ENCODE data around the gene NFYC. TPM values are rescaled to one million over a fixed set of nuclear protein-coding genes. Genes with fewer than 3 reads are reported as not detected.

Gene NFYC
- total RNA-seq, 2 experiments from 2014 or later, result 53.6 to 85.4 TPM

DNA sequence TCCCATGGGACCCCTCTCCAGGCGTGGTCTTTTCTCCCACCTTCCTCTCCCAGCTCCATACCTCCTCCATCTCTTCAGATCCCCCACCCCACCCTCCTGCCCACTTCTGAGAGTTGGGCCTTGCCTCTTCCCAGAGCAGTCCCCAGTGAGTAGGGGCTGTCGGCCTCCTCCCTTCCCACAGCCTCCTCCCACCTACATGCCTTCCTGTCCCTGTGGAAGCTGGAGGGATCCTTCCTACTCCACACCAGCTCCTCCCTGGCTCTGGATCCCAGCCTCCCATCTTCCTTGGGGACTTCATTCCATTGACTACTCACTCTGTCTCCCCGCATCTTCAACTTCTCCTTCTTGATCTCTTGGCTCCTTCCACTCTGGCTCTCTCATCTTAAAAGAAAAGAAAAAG, 116.9 kb downstream of the NFYC start:
- Mint-ChIP-seq H3K27ac (peak overlapping the region; percentile 80), H3K4me1 (peaks cover 19% of the 10 kb centered on the region), H3K27me3 (no peaks in the 10 kb centered on the region), H3K9me3 (ENCODE audit: low read depth) (no peaks in the 10 kb centered on the region), H3K36me3 (ENCODE audit: low read depth) (no peaks in the 10 kb centered on the region), H3K4me3 (no peak overlapping the region)
- no peak for DNase-seq
- CTCF ChIA-PET, result interaction anchor here (0.7 kb wide), 1 partner anchor 229 kb away, joined by 4 read pairs; no protein-coding TSS in a partner anchor
- POLR2A ChIA-PET, result interaction anchor here (0.6 kb wide), 1 partner anchor 51 kb away, joined by 3 read pairs; no protein-coding TSS in a partner anchor
- intact Hi-C loops (cut with DNase I, micrococcal nuclease), result no loop called here
- ATAC-seq, result no peak

DNA sequence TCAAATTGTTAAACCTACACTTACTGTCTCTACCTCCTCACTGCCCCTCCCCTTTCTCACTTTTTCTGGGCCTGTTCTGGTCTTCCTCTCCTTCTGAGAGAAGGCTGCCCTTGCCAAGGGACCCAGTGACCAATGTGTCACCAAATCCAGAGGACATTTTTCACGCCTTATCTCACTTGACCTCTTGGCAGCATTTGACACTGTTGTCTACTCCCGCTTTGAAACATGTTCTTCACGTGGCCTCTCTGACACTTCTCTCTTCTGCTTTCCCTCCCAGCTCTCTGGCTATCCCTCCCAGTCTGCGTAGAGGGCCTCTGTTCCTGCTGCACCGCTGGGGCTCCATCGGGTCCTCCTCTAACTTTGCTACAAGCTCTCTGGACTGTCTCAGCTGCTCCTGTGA, 117.4 kb downstream of the NFYC start:
- no peak for DNase-seq
- Mint-ChIP-seq H3K36me3 (ENCODE audit: low read depth) (no peaks in the 10 kb centered on the region), H3K4me3 (no peak overlapping the region), H3K9me3 (ENCODE audit: low read depth) (no peaks in the 10 kb centered on the region), H3K27ac (peak overlapping the region; percentile 80), H3K4me1 (peaks cover 19% of the 10 kb centered on the region), H3K27me3 (no peaks in the 10 kb centered on the region)
- ChIA-PET POLR2A (interaction anchor here (0.6 kb wide), 1 partner anchor 50 kb away, joined by 3 read pairs; no protein-coding TSS in a partner anchor), CTCF (interaction anchor here (0.9 to 1.0 kb wide), 2 partner anchors 27 to 144 kb away, joined by 3 to 5 read pairs; no protein-coding TSS in a partner anchor)
- intact Hi-C loops (cut with DNase I, micrococcal nuclease), result no loop called here
- no peak for ATAC-seq

DNA sequence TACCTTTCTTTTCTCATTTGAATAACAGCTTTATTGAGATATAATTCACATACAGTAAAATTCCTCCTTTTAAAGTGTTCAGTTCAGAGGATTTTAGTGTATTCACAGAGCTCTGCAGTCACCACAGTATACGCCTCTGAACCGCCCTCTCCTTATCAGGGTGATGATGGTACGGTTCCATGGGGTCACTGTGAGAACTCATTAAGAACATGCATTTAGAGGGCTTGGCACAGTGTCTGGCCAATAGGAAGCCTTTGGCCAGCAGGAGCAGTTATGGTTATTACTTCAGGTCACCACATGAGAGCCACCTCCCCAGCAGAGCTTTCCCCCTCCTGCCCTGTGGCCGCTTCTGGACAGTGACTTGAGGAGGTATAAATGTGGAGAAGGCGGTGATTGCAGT, 119.4 kb downstream of the NFYC start:
- H3K27ac Mint-ChIP-seq, result no peak overlapping the region

DNA sequence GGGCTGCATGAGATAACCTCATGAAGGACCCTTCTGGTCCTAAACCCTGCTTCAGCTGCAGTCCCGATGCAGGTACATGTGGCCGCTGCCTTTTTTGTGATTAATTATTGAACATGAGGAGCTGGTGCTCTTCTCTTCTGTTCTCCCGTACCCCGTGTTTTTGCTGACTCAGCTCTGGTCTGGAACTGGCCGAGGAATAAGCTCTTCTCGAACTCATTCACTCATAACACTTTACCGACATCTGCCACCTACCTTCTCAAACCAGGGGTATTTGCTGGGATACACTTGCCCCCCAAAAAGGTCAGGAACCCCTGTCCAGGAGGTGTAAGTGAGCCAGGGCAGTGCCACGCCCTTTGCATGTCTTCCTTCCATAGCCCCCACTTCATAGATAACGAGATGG, 123.9 kb downstream of the NFYC start:
- Mint-ChIP-seq H3K4me1 (peaks cover 18% of the 10 kb centered on the region), H3K27me3 (no peaks in the 10 kb centered on the region), H3K36me3 (ENCODE audit: low read depth) (no peaks in the 10 kb centered on the region), H3K4me3 (no peak overlapping the region), H3K27ac (no peak overlapping the region), H3K9me3 (ENCODE audit: low read depth) (no peaks in the 10 kb centered on the region)
- CTCF ChIA-PET, result interaction anchor here (0.7 to 1.8 kb wide), 3 partner anchors 18 to 144 kb away, joined by 3 to 6 read pairs (median 4); no protein-coding TSS in a partner anchor
- intact Hi-C loops (cut with DNase I, micrococcal nuclease), result no loop called here
- POLR2A ChIA-PET, result no interaction called here
- ATAC-seq, result no peak
- DNase-seq, result no peak

More for the DNA sequence above, 119.4 kb downstream of the NFYC start:
- DNase-seq (no peak), ATAC-seq (no peak)
- H3K9me3 Mint-ChIP-seq (ENCODE audit: low read depth), result no peaks in the 10 kb centered on the region
- H3K4me1 Mint-ChIP-seq, result peaks cover 19% of the 10 kb centered on the region
- no peak overlapping the region for H3K4me3 Mint-ChIP-seq
- CTCF ChIA-PET, result interaction anchor here (0.6 to 1.2 kb wide), 2 partner anchors 38 to 142 kb away, joined by 4 read pairs; no protein-coding TSS in a partner anchor
- no peaks in the 10 kb centered on the region for H3K27me3 Mint-ChIP-seq
- intact Hi-C loops (cut with DNase I, micrococcal nuclease), result no loop called here
- POLR2A ChIA-PET, result no interaction called here
- H3K36me3 Mint-ChIP-seq (ENCODE audit: low read depth), result no peaks in the 10 kb centered on the region

DNA sequence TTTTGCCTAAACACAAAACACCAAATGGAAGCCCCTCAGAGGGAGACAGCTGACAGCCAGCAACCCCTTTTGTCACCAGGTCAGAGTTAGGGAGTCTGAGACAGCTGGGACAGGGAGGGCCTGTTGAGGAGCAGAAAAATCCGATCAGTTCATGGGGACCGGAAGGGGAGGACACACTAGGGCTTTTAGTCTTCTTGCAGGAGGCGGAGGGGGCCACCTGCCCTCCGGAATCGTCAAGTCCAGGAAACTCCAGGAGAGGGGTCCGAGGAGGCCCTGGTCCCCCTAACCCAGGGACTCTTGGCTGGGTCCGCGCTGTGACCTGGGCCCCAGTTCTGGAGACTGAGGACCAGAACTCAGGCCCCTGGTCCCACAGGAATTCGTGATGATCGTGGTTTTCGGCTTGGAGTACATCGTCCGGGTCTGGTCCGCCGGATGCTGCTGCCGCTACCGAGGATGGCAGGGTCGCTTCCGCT, 126.3 kb downstream of the NFYC start:
- Mint-ChIP-seq H3K36me3 (ENCODE audit: low read depth) (no peaks in the 10 kb centered on the region), H3K9me3 (ENCODE audit: low read depth) (no peaks in the 10 kb centered on the region), H3K4me3 (peak overlapping the region; percentile 67), H3K27me3 (no peaks in the 10 kb centered on the region), H3K27ac (peak overlapping the region; percentile 37), H3K4me1 (peaks cover 17% of the 10 kb centered on the region)
- no peak for ATAC-seq
- POLR2A ChIA-PET, result no interaction called here
- intact Hi-C loops (cut with DNase I, micrococcal nuclease), result loop anchor here (1.0 kb wide), 2 partner anchors 16 to 44 kb away; partner anchors contain the start of gene CITED4 (in 2 of the 2)
- CTCF ChIA-PET, result no interaction called here
- DNase-seq, result no peak

DNA sequence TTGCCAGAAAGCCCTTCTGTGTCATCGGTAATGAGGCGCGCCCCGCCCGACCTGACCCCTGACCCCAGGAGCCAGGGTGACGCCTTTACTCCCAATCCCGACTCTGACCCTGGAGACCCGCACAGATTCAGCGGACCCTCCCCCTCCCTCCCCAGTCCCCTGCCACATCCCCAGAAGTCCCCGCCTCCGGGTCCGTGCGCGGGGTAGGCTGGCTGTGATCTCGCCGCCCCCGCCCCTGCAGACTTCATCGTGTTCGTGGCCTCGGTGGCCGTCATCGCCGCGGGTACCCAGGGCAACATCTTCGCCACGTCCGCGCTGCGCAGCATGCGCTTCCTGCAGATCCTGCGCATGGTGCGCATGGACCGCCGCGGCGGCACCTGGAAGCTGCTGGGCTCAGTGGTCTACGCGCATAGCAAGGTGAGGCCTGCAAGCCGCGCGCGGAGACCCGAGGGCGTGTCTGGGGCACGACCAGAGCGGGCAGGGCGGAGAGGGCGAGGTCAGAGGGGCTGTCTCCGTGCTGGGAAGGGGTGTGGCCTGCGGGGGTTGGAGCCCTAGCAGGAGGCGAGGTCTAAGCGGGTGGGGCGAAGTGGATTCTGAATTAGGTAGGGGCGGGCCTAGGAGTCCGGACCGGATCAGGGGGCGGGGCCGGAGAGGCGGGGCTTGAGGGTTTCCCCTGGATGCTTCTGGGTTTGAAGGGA, 126.9 kb downstream of the NFYC start:
- intact Hi-C loops (cut with DNase I, micrococcal nuclease), result loop anchor here (1.0 kb wide), 2 partner anchors 16 to 44 kb away; partner anchors contain the start of gene CITED4 (in 2 of the 2)
- H3K27ac Mint-ChIP-seq, result peak overlapping the region; percentile 37
- H3K9me3 Mint-ChIP-seq (ENCODE audit: low read depth), result no peaks in the 10 kb centered on the region
- CTCF ChIA-PET, result no interaction called here
- peak; percentile 99 for ATAC-seq
- peak overlapping the region; percentile 67 for H3K4me3 Mint-ChIP-seq
- no peaks in the 10 kb centered on the region for H3K27me3 Mint-ChIP-seq
- no peaks in the 10 kb centered on the region for H3K36me3 Mint-ChIP-seq (ENCODE audit: low read depth)
- DNase-seq, result peak; percentile 93
- POLR2A ChIA-PET, result no interaction called here
- H3K4me1 Mint-ChIP-seq, result peaks cover 17% of the 10 kb centered on the region

GRCh38 chr1:40819101-40819500, 127.6 kb downstream of the NFYC start:
- no peak for ATAC-seq
- H3K27ac Mint-ChIP-seq, result no peak overlapping the region
- H3K9me3 Mint-ChIP-seq (ENCODE audit: low read depth), result no peaks in the 10 kb centered on the region
- H3K27me3 Mint-ChIP-seq, result no peaks in the 10 kb centered on the region
- intact Hi-C loops (cut with DNase I, micrococcal nuclease), result no loop called here
- DNase-seq, result no peak
- CTCF ChIA-PET, result no interaction called here
- POLR2A ChIA-PET, result no interaction called here
- H3K4me3 Mint-ChIP-seq, result peak overlapping the region; percentile 67
- peaks cover 17% of the 10 kb centered on the region for H3K4me1 Mint-ChIP-seq
- no peaks in the 10 kb centered on the region for H3K36me3 Mint-ChIP-seq (ENCODE audit: low read depth)

DNA sequence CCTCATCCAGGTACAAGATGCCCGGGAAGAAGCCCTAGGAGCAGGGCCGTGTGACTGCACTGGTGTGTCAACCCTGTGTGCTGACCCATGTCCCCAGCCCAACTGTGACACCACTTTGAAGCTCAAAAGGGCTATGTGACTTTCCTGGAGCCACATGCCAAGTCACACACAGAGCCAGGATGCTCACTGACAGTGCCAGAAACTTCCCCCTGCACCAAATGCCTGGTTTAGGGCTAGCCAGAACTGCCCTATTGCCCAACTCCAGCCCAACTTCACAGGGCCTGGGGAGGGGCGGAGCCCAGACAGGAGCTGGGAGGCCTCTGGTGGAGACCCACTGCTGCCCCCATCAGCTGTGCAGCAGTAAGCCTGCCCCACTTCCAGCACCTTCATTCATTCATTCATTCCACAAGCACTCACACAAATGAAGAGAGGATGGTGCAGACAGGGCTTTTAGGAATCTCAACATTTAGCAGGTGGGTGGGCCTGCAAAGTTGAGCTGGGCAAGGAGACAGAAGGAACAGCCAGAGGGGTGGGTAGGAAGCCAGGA, 128.8 kb downstream of the NFYC start:
- POLR2A ChIA-PET, result no interaction called here
- ATAC-seq (no peak), DNase-seq (no peak)
- Mint-ChIP-seq H3K27ac (no peak overlapping the region), H3K27me3 (no peaks in the 10 kb centered on the region), H3K9me3 (ENCODE audit: low read depth) (no peaks in the 10 kb centered on the region), H3K4me1 (peaks cover 23% of the 10 kb centered on the region), H3K36me3 (ENCODE audit: low read depth) (no peaks in the 10 kb centered on the region), H3K4me3 (no peak overlapping the region)
- intact Hi-C loops (cut with DNase I, micrococcal nuclease), result no loop called here
- CTCF ChIA-PET, result interaction anchor here (0.6 to 1.1 kb wide), 5 partner anchors 15 to 539 kb away, joined by 3 read pairs; no protein-coding TSS in a partner anchor

Small RNA genes within 50 kb of the gene (microRNA-seq; reads per million reads assigned to microRNA genes)
- gene MIR30C1 (ENCODE audit: borderline replicate concordance) (78.6 reads per million, percentile 61 among the genes with 10 or more reads in this experiment), gene MIR30E (ENCODE audit: borderline replicate concordance) (5,500 reads per million, percentile 95 among the genes with 10 or more reads in this experiment)

Other genes starting within 250 kb of the NFYC start
- gene ZFP69B, start 241.2 kb upstream of the NFYC start, total RNA-seq, result 1 to 10 TPM; 4.6 to 5.3 TPM
- 1 to 10 TPM; 4.6 to 5.4 TPM for gene ZFP69, start 214.4 kb upstream of the NFYC start, total RNA-seq
- gene EXO5, start 182.9 kb upstream of the NFYC start, total RNA-seq, result 10 to 100 TPM in 1 of 2 experiments, 1 to 10 TPM in 1; 9.5 to 11.9 TPM
- gene ZNF684, start 160.1 kb upstream of the NFYC start, total RNA-seq, result 1 to 10 TPM; 4.5 to 6.6 TPM
- 1 to 10 TPM; 2.7 TPM for gene RIMS3, start 26.0 kb upstream of the NFYC start, total RNA-seq
- under 1 TPM; 0.43 to 0.58 TPM for gene KCNQ4, start 92.1 kb downstream of the NFYC start, total RNA-seq
- gene CITED4, start 170.7 kb downstream of the NFYC start, total RNA-seq, result 1 to 10 TPM; 1.6 to 3.0 TPM

Measured in activated CD4-positive, alpha-beta T cell treated with anti-CD3 and anti-CD28 coated beads for 36 hours (primary cell).